Umbilical cord (tissue), 2 donors: ENCODE measurements around the gene CD1E. TPM values are rescaled to one million over a fixed set of nuclear protein-coding genes. Genes with fewer than 3 reads are reported as not detected.
"Not testable (repeated sequence)": the region's sequence is repeated elsewhere in the genome, so short reads cannot be mapped to it uniquely, and the experiment has no call there.

ENCODE experiments used
- DNase-seq: peaks from one replicate; pipeline ENCODE4 v3.0.0-alpha.2; 2015; ENCODE audit warnings: low spot score
- total RNA-seq: library from RNA; depleted of rRNA; stranded (reverse); fragments of >200 nt; gene quantifications from one replicate; pipeline ENCODE4 v1.2.3, GENCODE V29; 2014; ENCODE audit warnings: low replicate concordance; ENCODE audit not compliant: insufficient read depth

CD1E gene
- total RNA-seq, 1 donor from 2014 or later: 0.72 TPM

DNA sequence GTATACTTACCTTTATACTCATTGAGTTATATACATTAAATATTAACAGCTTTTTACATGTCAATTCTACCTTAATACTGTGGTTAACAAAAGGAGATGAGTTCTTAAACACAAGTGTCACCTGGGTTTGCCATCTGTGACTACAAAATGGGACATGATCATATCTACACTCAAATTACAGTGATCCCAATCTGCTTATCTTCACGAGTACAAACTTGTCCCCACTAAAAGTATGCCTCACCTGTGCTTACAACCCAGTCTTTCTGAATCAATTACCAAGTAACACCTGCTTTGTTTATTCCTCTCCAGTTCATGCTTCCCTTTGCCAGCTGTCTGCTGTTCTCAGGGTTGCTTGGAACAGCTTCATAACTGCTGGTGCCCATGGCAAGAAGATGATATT, 8.8 kb downstream of the CD1E start:
- DNase-seq: no peak

DNA sequence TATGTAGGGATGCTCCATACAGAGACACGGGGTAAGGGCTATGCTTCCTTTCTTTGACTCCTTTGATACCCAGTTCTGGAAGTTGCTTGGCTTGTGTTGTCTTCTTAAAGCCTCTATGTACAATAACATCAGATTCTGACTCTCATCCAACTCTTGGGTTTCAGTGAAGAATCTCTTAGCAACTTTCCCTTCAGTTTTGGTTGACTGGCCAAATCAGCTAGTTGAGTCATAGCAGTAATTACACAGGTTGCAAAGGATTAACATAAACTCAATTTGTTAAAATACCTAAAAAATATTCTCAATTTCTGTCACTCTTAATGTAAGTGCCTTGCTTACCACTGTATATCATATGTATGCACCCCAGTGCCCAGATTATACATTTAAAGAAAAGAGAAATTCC, 9.2 kb downstream of the CD1E start:
- no peak for DNase-seq

DNA sequence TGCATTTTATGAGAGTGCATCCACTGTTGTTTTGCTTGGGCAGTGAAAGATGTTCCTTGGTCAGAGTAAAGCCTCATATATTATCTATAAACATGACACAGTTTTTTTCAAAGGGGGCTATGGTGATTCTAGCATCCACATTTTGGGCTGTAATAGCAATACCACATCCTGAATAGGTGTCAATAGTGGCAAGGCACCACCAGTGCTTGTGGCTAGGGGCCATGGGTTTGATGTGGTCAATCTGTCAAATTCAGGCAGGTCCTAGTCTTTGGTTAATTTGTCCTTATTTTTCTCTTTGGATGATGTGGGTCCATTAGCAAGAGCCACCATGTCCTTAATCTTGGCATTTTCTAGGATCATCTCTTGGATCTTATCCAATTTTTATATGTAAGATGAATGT, 13.1 kb downstream of the CD1E start:
- no peak for DNase-seq

DNA sequence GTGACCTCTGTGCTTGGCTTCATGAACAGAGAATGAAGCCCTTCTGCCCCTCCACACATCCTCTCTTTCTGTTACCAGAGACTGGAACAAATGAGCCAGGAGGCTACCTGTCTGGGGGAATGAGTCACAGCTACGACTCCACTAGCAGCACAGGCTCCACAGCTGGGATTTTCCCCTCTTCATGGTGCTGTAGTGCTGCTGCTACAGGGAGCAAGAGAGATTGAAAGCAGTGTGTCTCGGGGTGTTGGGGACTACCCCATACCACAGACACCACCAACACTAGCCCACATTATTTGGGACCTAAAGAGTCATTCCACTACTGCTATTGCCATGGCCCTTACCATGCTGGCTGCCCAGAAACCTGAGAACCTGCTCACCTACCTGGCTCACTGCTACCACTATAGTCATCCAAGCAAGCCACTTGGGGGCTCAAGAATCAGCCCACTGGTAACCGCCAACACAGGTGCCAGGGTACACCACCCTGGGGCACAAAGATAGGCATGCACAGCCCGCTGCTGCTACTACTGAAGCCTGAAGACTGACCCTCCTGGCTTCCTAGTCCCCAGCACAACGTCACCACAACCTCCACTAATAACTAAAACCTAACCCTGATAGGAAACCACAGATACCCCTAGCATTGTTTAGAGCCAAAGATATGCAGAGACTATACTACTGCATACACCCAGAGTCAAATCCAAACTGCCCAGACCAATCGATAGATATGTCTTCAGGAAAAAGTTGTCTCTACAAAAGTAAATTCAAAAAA, 17.7 kb downstream of the CD1E start:
- DNase-seq: no peak

DNA sequence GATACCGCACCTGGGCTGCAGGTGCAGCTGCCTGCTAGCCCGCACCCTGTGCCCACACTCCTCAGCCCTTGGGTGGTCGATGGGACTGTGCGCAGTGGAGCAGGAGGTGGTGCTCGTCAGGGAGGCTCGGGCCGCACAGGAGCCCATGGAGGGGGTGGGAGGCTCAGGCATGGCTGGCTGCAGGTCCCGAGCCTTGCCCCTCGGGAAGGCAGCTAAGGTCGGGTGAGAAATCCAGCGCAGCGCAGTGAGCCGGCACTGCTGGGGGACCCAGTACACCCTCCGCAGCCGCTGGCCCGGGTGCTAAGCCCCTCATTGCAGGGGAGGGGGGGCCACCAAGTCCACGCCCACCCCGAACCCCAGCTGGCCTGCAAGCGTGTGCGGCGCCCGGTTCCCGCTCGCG, 20.4 kb downstream of the CD1E start:
- DNase-seq: not testable (repeated sequence)

DNA sequence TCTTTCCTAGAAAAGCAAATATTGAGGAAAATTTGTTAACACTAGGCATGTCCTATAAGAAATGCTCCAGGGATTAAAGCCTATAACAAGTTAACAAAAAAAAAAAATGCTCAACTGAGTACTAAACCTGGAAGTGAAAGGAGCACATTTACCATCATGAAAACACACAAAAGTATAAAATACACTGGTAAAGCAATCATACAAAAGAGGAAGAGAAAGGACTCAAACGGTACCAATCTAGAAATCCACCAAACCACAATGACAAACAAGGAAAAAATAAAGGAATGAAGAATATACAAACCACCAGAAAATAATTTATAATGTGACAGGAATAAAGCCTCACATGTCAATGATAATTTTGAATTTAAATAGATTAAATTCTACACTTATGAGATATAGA, 21.2 kb downstream of the CD1E start:
- no peak for DNase-seq

DNA sequence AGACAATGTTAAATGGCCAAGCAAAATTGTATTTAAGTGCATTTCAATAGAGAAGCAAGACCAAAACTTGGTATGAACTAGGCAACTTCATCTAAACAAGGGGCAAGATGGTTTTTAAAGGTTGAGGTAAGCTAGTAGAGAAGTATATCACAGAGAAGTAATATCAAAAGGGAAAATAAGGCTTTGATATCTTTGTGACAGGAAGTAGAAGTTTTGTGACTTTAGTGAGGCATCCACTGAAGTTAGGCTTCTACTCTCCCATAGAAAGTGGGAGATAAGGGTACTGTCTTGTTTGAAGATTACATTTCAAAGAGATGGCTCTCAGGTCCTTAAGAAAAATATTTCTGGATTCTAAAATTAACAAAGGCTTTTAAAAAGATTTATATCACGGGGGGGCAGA, 36.6 kb downstream of the CD1E start:
- DNase-seq: no peak

DNA sequence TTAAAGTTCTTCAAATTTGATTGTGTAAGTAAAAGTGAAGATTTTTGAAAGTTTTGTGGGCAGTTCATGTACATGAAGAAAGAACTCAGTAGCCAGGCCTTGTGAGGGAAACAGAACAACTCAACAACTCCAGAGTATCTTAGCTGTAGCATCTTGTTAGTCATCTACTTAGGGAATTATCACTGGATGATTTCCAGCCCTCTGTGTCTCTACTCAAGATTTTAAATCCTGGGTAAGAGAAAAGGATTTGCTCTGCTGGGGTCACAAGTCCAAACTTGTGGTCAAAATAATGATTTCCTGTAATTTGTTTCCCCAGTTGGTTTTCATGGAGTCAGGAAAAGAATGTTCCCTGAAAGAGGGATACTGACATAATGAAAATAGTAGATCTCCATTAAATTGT, 37.4 kb downstream of the CD1E start:
- DNase-seq: no peak

DNA sequence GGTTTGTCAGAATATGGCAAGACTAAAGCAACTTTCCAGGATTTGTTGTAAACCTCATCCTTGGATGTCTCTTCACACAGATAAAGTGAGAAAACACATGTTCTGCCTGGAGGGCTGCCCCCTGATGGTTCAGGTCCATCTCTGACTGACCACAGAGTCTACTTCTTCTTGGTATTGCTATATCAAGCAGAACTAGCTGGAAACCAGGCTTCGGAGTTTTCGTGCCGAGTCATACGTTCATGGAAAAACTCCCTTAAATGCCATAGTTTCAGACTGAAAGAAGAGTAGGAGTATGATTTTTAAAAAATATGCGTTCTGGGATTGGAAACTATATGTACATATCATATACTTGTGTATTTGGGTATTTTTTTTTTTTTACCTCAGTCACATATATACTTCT, 39.8 kb downstream of the CD1E start:
- no peak for DNase-seq

DNA sequence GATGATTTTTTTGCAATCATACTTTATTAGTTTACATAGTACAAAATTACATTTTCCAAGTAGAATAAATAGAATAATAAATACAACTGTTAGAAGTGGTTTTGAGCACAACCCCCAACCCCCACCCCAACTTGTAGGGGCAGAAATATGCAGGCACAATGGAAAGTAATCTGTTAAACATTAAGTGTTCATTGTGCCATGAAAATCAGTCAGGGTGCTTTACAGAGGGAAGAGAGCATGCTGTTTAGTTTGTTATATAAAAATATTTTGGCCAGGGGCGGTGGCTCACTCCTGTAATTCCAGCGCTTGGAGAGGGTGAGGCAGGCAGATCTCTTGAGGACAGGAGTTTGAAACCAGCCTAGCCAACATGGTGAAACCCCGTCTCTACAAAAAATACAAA, 43.0 kb downstream of the CD1E start:
- DNase-seq: no peak

DNA sequence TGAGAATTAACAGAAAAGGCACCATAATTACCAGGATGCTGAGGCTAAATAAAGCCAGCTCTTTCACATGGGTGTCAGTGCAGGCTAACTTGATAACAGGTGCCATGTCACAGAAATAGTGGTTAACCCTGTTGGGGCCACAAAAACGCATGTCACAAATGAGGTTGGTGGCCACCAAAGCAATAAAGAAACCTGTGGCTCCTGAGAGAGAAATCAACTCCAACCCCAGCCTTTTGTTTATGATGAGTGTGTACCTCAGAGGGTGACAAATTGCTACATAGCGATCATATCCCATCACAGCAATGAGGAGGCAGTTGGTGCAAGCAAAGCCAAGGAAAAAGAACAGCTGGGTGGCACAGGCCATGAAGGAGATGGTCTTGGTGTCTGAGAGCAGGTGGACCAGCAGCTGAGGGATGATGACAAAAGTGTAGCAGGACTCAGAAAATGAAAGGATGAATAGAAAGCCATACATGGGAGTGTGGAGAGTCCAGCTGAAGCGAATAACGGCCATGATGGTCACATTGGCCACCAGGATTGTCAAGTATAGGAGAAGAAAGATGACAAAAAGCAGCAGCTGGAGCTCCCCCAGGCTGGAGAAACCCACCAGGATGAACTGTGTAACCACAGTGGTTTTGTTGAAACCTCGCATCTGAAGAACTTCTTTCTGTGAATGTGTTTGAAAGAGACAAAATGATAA, 45.3 kb downstream of the CD1E start, which contains the start of gene OR10T2:
Gene OR10T2 (minus strand): TSS at position 649 of the 697 bp plus-strand sequence. CDS start 0 bp downstream, at position 649.
- DNase-seq: no peak

DNA sequence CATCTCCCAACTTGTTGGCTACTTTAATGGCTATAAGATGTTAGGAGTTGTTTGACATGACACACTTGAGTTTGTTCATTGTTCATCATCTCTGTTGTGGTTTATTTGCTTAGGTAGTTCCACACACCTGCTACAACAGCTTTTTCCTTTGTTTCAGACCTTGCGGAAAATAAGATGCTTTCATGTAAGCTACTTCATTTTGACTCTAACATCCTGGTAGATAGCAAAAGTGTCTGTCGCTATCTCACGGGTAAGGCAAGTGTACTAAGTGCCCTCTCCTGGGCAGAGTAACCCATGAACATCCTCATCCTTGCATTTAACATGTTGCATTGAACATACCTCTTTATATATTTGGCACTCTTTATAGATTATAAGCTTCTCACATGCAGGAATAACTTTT, 47.2 kb downstream of the CD1E start:
- no peak for DNase-seq

DNA sequence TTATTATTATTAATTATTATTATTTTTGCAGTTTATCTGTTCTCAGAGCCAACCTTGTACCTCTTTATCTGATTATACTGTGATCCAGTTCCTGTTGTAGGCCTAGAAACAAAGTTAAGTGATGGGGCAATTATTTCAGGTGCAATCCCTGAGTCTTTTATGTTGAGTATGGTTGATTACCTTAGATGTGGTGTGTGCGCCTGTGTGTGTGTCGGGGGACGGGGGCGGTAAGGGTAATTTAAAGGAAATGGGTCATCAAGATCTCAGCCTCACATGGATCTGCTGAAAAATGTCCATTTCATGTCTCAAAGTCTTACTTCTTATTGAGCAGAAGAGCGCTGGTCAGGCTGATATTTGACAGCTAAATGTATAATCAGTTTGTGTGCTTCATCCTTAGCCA, 53.4 kb downstream of the CD1E start:
- DNase-seq: no peak

Other genes starting within 250 kb of the CD1E start
- gene CD1D, start 173.0 kb upstream of the CD1E start, total RNA-seq: 4.6 TPM
- gene CD1A, start 99.5 kb upstream of the CD1E start, total RNA-seq: 0.48 TPM
- not detected for gene CD1C, start 64.0 kb upstream of the CD1E start, total RNA-seq
- gene CD1B, start 22.4 kb upstream of the CD1E start, total RNA-seq: 1.2 TPM
- 5.1 TPM for gene OR10T2, start 45.6 kb downstream of the CD1E start, total RNA-seq
- gene OR10K2, start 72.3 kb downstream of the CD1E start, total RNA-seq: 8.2 TPM
- 1.7 TPM for gene OR10K1, start 107.9 kb downstream of the CD1E start, total RNA-seq
- 14.0 TPM for gene OR10R2, start 118.3 kb downstream of the CD1E start, total RNA-seq
- 7.7 TPM for gene OR6Y1, start 200.5 kb downstream of the CD1E start, total RNA-seq
- 7.9 TPM for gene OR6P1, start 216.7 kb downstream of the CD1E start, total RNA-seq
- 5.1 TPM for gene OR10X1, start 226.0 kb downstream of the CD1E start, total RNA-seq